Chondrocyte (in vitro differentiated cells): Measurements from ENCODE around the gene ACOXL. TPM values are rescaled to one million over a fixed set of nuclear protein-coding genes. Genes with fewer than 3 reads are reported as not detected.
A peak's percentile ranks its signal among the peaks of the same experiment; 100 is the strongest.

Source experiments
- DNase-seq: peaks from one replicate; pipeline ENCODE4 v3.0.0; 2021; ENCODE audit warnings: mixed read lengths, low spot score
- H3K27ac Mint-ChIP-seq: one replicate; pipeline ENCODE4 v1.8.0; 2021; ENCODE audit warnings: mild to moderate bottlenecking, moderate library complexity, mixed read lengths; ENCODE audit not compliant: unreplicated experiment
- H3K27me3 Mint-ChIP-seq: 2 replicates; pipeline ENCODE4 v1.8.0; 2021; ENCODE audit warnings: low read depth, mixed read lengths
- H3K36me3 Mint-ChIP-seq: 2 replicates; pipeline ENCODE4 v1.8.0; 2021; ENCODE audit warnings: low read depth, mixed read lengths
- H3K4me1 Mint-ChIP-seq: 2 replicates; pipeline ENCODE4 v1.8.0; 2021; ENCODE audit warnings: low read depth, mild to moderate bottlenecking, mixed read lengths
- H3K4me3 Mint-ChIP-seq: one replicate; pipeline ENCODE4 v1.8.0; 2021; ENCODE audit warnings: mild to moderate bottlenecking, moderate library complexity, mixed read lengths; ENCODE audit not compliant: unreplicated experiment
- H3K9me3 Mint-ChIP-seq: 2 replicates; pipeline ENCODE4 v1.8.0; 2021; ENCODE audit warnings: low read depth, mixed read lengths
- CTCF ChIP-seq: fragments of 200-600 bp; sonication (generic); IDR thresholded peaks from 2 replicates; pipeline ENCODE4 v1.5.0; 2021; ENCODE audit warnings: antibody characterized with exemption, mild to moderate bottlenecking, moderate library complexity
- total RNA-seq: library from RNA; stranded (reverse); gene quantifications from 3 replicates; pipeline ENCODE4 v1.2.1, GENCODE V29; 2021

Gene ACOXL
- total RNA-seq, 1 donor from 2014 or later: not detected

- Mint-ChIP-seq H3K4me1 (peaks cover 19% of the 10 kb centered on the region), H3K4me3 (no peak overlapping the region), H3K27me3 (peaks cover 21% of the 10 kb centered on the region), H3K36me3 (peaks cover 5% of the 10 kb centered on the region), H3K27ac (no peak overlapping the region), H3K9me3 (peaks cover 6% of the 10 kb centered on the region)
- DNase-seq: no peak
- TF ChIP-seq CTCF: no peak
Observed at GRCh38 chr2:111058264-111058663, 325.9 kb downstream of the ACOXL start.

GRCh38 chr2:111061191-111061590, 328.8 kb downstream of the ACOXL start:
- peaks cover 7% of the 10 kb centered on the region for H3K36me3 Mint-ChIP-seq
- peaks cover 11% of the 10 kb centered on the region for H3K4me1 Mint-ChIP-seq
- TF ChIP-seq CTCF: no peak
- no peak for DNase-seq
- peaks cover 18% of the 10 kb centered on the region for H3K27me3 Mint-ChIP-seq
- peaks cover 11% of the 10 kb centered on the region for H3K9me3 Mint-ChIP-seq
- H3K27ac Mint-ChIP-seq: no peak overlapping the region
- H3K4me3 Mint-ChIP-seq: no peak overlapping the region

- Mint-ChIP-seq H3K36me3 (peaks cover 7% of the 10 kb centered on the region), H3K27me3 (peaks cover 19% of the 10 kb centered on the region), H3K4me1 (peaks cover 11% of the 10 kb centered on the region), H3K27ac (peak overlapping the region; percentile 28), H3K9me3 (peaks cover 11% of the 10 kb centered on the region), H3K4me3 (peak overlapping the region; percentile 1)
- DNase-seq: no peak
- TF ChIP-seq CTCF: no peak
Observed at GRCh38 chr2:111062417-111062816, 330.0 kb downstream of the ACOXL start.

- peaks cover 8% of the 10 kb centered on the region for H3K27me3 Mint-ChIP-seq
- no peak for TF ChIP-seq CTCF
- H3K27ac Mint-ChIP-seq: no peak overlapping the region
- H3K4me3 Mint-ChIP-seq: no peak overlapping the region
- H3K4me1 Mint-ChIP-seq: peaks cover 21% of the 10 kb centered on the region
- H3K9me3 Mint-ChIP-seq: peaks cover 5% of the 10 kb centered on the region
- H3K36me3 Mint-ChIP-seq: peaks cover 1% of the 10 kb centered on the region
- no peak for DNase-seq
Observed at GRCh38 chr2:111066062-111066593, 333.8 kb downstream of the ACOXL start.

GRCh38 chr2:111068435-111069058, 336.2 kb downstream of the ACOXL start:
- no peak overlapping the region for H3K27ac Mint-ChIP-seq
- peaks cover 1% of the 10 kb centered on the region for H3K36me3 Mint-ChIP-seq
- no peak overlapping the region for H3K4me3 Mint-ChIP-seq
- H3K27me3 Mint-ChIP-seq: peaks cover 8% of the 10 kb centered on the region
- H3K4me1 Mint-ChIP-seq: peaks cover 31% of the 10 kb centered on the region
- TF ChIP-seq CTCF: no peak
- DNase-seq: no peak
- peaks cover 3% of the 10 kb centered on the region for H3K9me3 Mint-ChIP-seq
